K562 (cell line): Measurements from ENCODE around the gene IL17REL. TPM values are rescaled to one million over a fixed set of nuclear protein-coding genes. Genes with fewer than 3 reads are reported as not detected.

Experiments
- ATAC-seq: fragments of 200-7000 bp; cut with Tn5 transposase; 3 replicates; pipeline ENCODE4 v1.9.1; 2020; ENCODE audit warnings: moderate library complexity
- BruUV-seq: library from RNA; stranded (reverse); fragments of 400-500 nt; replicated peaks from 2 replicates; lab custom pipeline; 2021; lab: Mats Ljungman, UMichigan
- CTCF ChIA-PET: fragments of 300-600 bp; formaldehyde crosslinking; extraction: SDS; loops from one replicate; lab custom pipeline; 2021; ENCODE audit warnings: low intra/inter-chr PET ratio; lab: Yijun Ruan, JAX
- POLR2A ChIA-PET: fragments of 300-600, 350-650 bp; sonication (Branson Sonifier 250); formaldehyde crosslinking; extraction: SDS; loops from one replicate; lab custom pipeline; 2021; ENCODE audit warnings: antibody characterized with exemption, inconsistent platforms; lab: Yijun Ruan, JAX
- DNase-seq, 4 experiments: peaks; one replicate each; pipeline versions ENCODE4 v3.0.0 to v3.0.0-alpha.2; 2011 to 2018; ENCODE audit warnings: low spot score in 3 of 4, mixed read lengths in 3 of 4; ENCODE audit errors: extremely low read depth in 1 of 4
- FAIRE-seq: peaks from 2 replicates; lab custom pipeline; 2011; peaks lifted over from hg19 to GRCh38; lab: Jason Lieb, UNC
- H2AFZ ChIP-seq: 2 replicates; pipeline ENCODE4 v1.6.0; 2011; ENCODE audit warnings: low read depth, low read length, control low read depth, inconsistent platforms
- H3K27ac ChIP-seq: fragments of 200-600 bp; 3 replicates; pipeline ENCODE4 v1.8.0; 2011; ENCODE audit warnings: low read depth, mild to moderate bottlenecking, control low read depth, inconsistent platforms, low read length, moderate library complexity, mixed read lengths; ENCODE audit errors: extremely low read depth
- H3K27me3 ChIP-seq, 2 experiments: fragments of 300-600 bp in 1 of 2; 2 replicates in 1 of 2; 3 replicates in 1 of 2; pipeline versions ENCODE4 v1.6.0 to v1.8.0; 2011; ENCODE audit warnings: inconsistent platforms in 2 of 2, low read length in 2 of 2, mild to moderate bottlenecking in 1 of 2, mixed read lengths in 1 of 2, moderate library complexity in 1 of 2; ENCODE audit not compliant: control insufficient read depth in 2 of 2, insufficient read depth in 2 of 2
- H3K36me3 ChIP-seq: fragments of 300-600 bp; 3 replicates; pipeline ENCODE4 v1.8.0; 2011; ENCODE audit warnings: mild to moderate bottlenecking, low read length, inconsistent platforms; ENCODE audit not compliant: control insufficient read depth, insufficient read depth
- H3K4me1 ChIP-seq, 2 experiments: fragments of 200-600 bp in 1 of 2; replicated peaks in 1 of 2; 2 replicates in 1 of 2; 3 replicates in 1 of 2; pipeline versions ENCODE4 v1.5.1 to v1.8.0; 2011; ENCODE audit warnings: inconsistent platforms in 2 of 2, low read length in 2 of 2, mild to moderate bottlenecking in 1 of 2, mixed read lengths in 1 of 2, moderate library complexity in 1 of 2; ENCODE audit not compliant: control insufficient read depth in 2 of 2, insufficient read depth in 2 of 2
- H3K4me2 ChIP-seq: 2 replicates; pipeline ENCODE4 v1.6.1; 2011; ENCODE audit warnings: low read length, control low read depth, inconsistent platforms, mixed read lengths; ENCODE audit not compliant: insufficient read depth
- H3K4me3 ChIP-seq: fragments of 200-600 bp; sonication (generic), shearing (Covaris generic); 2 replicates; pipeline ENCODE4 v1.5.1; 2016; ENCODE audit warnings: control low read depth, inconsistent platforms
- H3K79me2 ChIP-seq: fragments of 200-600 bp; 3 replicates; pipeline ENCODE4 v1.8.0; 2011; ENCODE audit warnings: low read length, inconsistent platforms; ENCODE audit not compliant: control insufficient read depth, insufficient read depth
- H3K9ac ChIP-seq, 2 experiments: 2 replicates each; pipeline versions ENCODE4 v1.6.0 to v1.6.1; 2011; ENCODE audit warnings: low read depth in 2 of 2, low read length in 2 of 2, control low read depth in 1 of 2, inconsistent platforms in 1 of 2, mild to moderate bottlenecking in 1 of 2, mixed read lengths in 1 of 2; ENCODE audit not compliant: insufficient read depth in 1 of 2
- H3K9me1 ChIP-seq: one replicate; pipeline ENCODE4 v1.6.0; 2011; ENCODE audit warnings: inconsistent platforms, mild to moderate bottlenecking, low read length, moderate library complexity; ENCODE audit not compliant: control insufficient read depth, insufficient read depth
- H3K9me3 ChIP-seq: replicated peaks from 2 replicates; pipeline ENCODE4 v1.5.1; 2011; ENCODE audit warnings: low read depth, low read length, inconsistent platforms; ENCODE audit not compliant: control insufficient read depth, insufficient read depth
- H4K20me1 ChIP-seq: replicated peaks from 2 replicates; pipeline ENCODE4 v1.6.1; 2011; ENCODE audit warnings: low read length, inconsistent platforms, mixed read lengths; ENCODE audit not compliant: control insufficient read depth, insufficient read depth
- GATAD2A ChIP-seq: fragments of 450-650 bp; IDR thresholded peaks from 2 replicates; pipeline ENCODE4 v1.6.1; 2017
- HOXB6 ChIP-seq: fragments of 250-450 bp; sonication (Bioruptor Pico); IDR thresholded peaks from 2 replicates; pipeline ENCODE4 v1.5.1; 2022; ENCODE audit warnings: mild to moderate bottlenecking, borderline replicate concordance
- IFI16 ChIP-seq: fragments of 250-450 bp; sonication (Bioruptor Pico); IDR thresholded peaks from 2 replicates; pipeline ENCODE4 v2.1.2; 2022; ENCODE audit warnings: mild to moderate bottlenecking, inconsistent platforms
- MEF2A ChIP-seq: IDR thresholded peaks from 2 replicates; pipeline ENCODE4 v1.6.1; 2011; ENCODE audit warnings: low read depth, mild to moderate bottlenecking, low read length, moderate library complexity; ENCODE audit not compliant: control insufficient read depth
- RBM25 ChIP-seq: fragments of 200-400 bp; formaldehyde crosslinking; IDR thresholded peaks from 2 replicates; pipeline ENCODE4 v1.6.1; 2018; ENCODE audit warnings: low read length, low read depth, moderate library complexity; ENCODE audit not compliant: severe bottlenecking
- THAP7 ChIP-seq: fragments of 250-450 bp; sonication (Bioruptor Pico); IDR thresholded peaks from 2 replicates; pipeline ENCODE4 v1.5.0; 2021
- WGBS: fragments of 100-300 bp; shearing (Covaris generic); methylation state at CpG from one replicate; pipeline ENCODE4 v1.1.6; 2016; ENCODE audit warnings: low coverage, mixed read lengths; ENCODE audit not compliant: insufficient coverage; ENCODE audit errors: missing lambda C conversion rate; 5-methylcytosine and 5-hydroxymethylcytosine counted together
- in situ Hi-C: fragments of 300-500 bp; cut with MboI; formaldehyde crosslinking; loops from 4 replicates; pipeline ENCODE4 v1.15.0; 2018; ENCODE audit warnings: inconsistent platforms, mixed read lengths
- intact Hi-C: fragments of 100-400 bp; cut with micrococcal nuclease; formaldehyde crosslinking; loops from 2 replicates; pipeline ENCODE4 v1.14.2; 2022
- polyA plus RNA-seq, 8 experiments: library from polyadenylated mRNA; depleted of rRNA in 4 of 8; stranded (reverse) in 5 of 8; unstranded in 3 of 8; fragments of >200 nt; fragmentation: Nextera tagmentation in 2 of 8; fragmentation: Illumina TruSeq in 1 of 8; extraction: Ambion mirVana in 2 of 8; extraction: Trizol in 1 of 8; gene quantifications; 2 replicates each; pipeline versions ENCODE4 v1.2.1 to v1.2.3, GENCODE V29; 2011 to 2014; ENCODE audit warnings: inconsistent platforms in 1 of 8, missing spikeins in 1 of 8
- total RNA-seq, 7 experiments: library from RNA; depleted of rRNA in 6 of 7; stranded (reverse); fragments of >200 nt in 6 of 7; fragmentation: Illumina TruSeq in 2 of 7; extraction: Trizol in 2 of 7; gene quantifications; 2 replicates each; pipeline versions ENCODE4 v1.2.1 to v1.2.3, GENCODE V29; 2011 to 2021; ENCODE audit warnings: low replicate concordance in 1 of 7
- TF ChIP-seq, protein P1 (sequence below), 2 experiments: IDR thresholded peaks; 2 replicates each; pipeline ENCODE4 v1.6.1; 2011; ENCODE audit warnings: borderline replicate concordance in 1 of 2, control low read depth in 1 of 2, low read depth in 1 of 2, low read length in 1 of 2, mild to moderate bottlenecking in 1 of 2, mixed read lengths in 1 of 2, moderate library complexity in 1 of 2; ENCODE audit not compliant: insufficient read depth in 1 of 2, insufficient read length in 1 of 2, poor library complexity in 1 of 2, severe bottlenecking in 1 of 2; ENCODE audit errors: extremely low read depth in 1 of 2
- TF ChIP-seq, protein P2 (sequence below): fragments of 150-350 bp; conservative IDR thresholded peaks from 2 replicates; pipeline ENCODE4 v1.6.1; 2014; ENCODE audit warnings: low read length

The IL17REL gene
- total and polyA plus RNA-seq, 9 of the 15 experiments (the other 6 are each of a cell fraction or from before 2014, with no cell fraction given), result 0.05 to 0.42 (median 0.11) TPM; not detected in 4

- ATAC-seq, result no peak
- intact Hi-C loops, result no loop called here
- Histone ChIP-seq H3K9ac (no peak overlapping the region), H3K4me1 (peaks cover 0 to 16% of the 10 kb centered on the region in 2 experiments; a peak in 2 of 5 replicates), H3K27me3 (peaks cover 2 to 29% of the 10 kb centered on the region in 2 experiments; a peak in 3 of 5 replicates), H3K79me2 (no peaks in the 10 kb centered on the region), H4K20me1 (no peaks in the 10 kb centered on the region), H3K9me1 (no peaks in the 10 kb centered on the region), H3K9me3 (no peaks in the 10 kb centered on the region), H3K4me2 (no peak overlapping the region), H3K36me3 (no peaks in the 10 kb centered on the region), H2AFZ (no peak overlapping the region), H3K4me3 (no peak overlapping the region), H3K27ac (no peak overlapping the region)
- TF ChIP-seq IFI16 (CRISPR knock-in tag) (no peak), MEF2A (no peak), THAP7 (CRISPR knock-in tag) (no peak), GATAD2A (no peak), RBM25 (no peak), HOXB6 (CRISPR knock-in tag) (no peak)
- TF ChIP-seq, protein P1, sequence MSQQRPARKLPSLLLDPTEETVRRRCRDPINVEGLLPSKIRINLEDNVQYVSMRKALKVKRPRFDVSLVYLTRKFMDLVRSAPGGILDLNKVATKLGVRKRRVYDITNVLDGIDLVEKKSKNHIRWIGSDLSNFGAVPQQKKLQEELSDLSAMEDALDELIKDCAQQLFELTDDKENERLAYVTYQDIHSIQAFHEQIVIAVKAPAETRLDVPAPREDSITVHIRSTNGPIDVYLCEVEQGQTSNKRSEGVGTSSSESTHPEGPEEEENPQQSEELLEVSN (IDR thresholded peaks at IDR 0.05; ENCODE audit: borderline replicate concordance in 1 of 2, extremely low read depth in 1 of 2, insufficient read depth in 1 of 2, insufficient read length in 1 of 2, low read depth in 1 of 2, low read length in 1 of 2, poor library complexity in 1 of 2, severe bottlenecking in 1 of 2), result no peak
- TF ChIP-seq, protein P2, sequence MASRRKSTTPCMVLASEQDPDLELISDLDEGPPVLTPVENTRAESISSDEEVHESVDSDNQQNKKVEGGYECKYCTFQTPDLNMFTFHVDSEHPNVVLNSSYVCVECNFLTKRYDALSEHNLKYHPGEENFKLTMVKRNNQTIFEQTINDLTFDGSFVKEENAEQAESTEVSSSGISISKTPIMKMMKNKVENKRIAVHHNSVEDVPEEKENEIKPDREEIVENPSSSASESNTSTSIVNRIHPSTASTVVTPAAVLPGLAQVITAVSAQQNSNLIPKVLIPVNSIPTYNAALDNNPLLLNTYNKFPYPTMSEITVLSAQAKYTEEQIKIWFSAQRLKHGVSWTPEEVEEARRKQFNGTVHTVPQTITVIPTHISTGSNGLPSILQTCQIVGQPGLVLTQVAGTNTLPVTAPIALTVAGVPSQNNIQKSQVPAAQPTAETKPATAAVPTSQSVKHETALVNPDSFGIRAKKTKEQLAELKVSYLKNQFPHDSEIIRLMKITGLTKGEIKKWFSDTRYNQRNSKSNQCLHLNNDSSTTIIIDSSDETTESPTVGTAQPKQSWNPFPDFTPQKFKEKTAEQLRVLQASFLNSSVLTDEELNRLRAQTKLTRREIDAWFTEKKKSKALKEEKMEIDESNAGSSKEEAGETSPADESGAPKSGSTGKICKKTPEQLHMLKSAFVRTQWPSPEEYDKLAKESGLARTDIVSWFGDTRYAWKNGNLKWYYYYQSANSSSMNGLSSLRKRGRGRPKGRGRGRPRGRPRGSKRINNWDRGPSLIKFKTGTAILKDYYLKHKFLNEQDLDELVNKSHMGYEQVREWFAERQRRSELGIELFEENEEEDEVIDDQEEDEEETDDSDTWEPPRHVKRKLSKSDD, result no peak
- FAIRE-seq, result no peak
- POLR2A ChIA-PET, result interaction anchor here (1.6 kb wide), 1 partner anchor 32 kb away, joined by 3 read pairs; the partner anchor contains the start of gene MLC1
- no TSS peak for BruUV-seq
- WGBS, result 30% methylated on average over 18 of the region's 18 CpGs
- in situ Hi-C loops, result no loop called here
- CTCF ChIA-PET, result no interaction called here
- DNase-seq, result no peak
Observed at GRCh38 chr22:50053861-50054260, 41.3 kb upstream of the IL17REL start.
